Tongue (tissue), 2 donors: ENCODE data around the gene MYCBP2. TPM values are rescaled to one million over a fixed set of nuclear protein-coding genes. Genes with fewer than 3 reads are reported as not detected.
"Not testable (repeated sequence)": the region's sequence is repeated elsewhere in the genome, so short reads cannot be mapped to it uniquely, and the experiment has no call there.

Experiments used
- DNase-seq: peaks from one replicate; pipeline ENCODE4 v3.0.0-alpha.2; 2015
- total RNA-seq: library from RNA; depleted of rRNA; stranded (reverse); fragments of >200 nt; gene quantifications from one replicate; pipeline ENCODE4 v1.2.3, GENCODE V29; 2014

Gene MYCBP2
- total RNA-seq, 1 donor from 2014 or later: 128 TPM

DNA sequence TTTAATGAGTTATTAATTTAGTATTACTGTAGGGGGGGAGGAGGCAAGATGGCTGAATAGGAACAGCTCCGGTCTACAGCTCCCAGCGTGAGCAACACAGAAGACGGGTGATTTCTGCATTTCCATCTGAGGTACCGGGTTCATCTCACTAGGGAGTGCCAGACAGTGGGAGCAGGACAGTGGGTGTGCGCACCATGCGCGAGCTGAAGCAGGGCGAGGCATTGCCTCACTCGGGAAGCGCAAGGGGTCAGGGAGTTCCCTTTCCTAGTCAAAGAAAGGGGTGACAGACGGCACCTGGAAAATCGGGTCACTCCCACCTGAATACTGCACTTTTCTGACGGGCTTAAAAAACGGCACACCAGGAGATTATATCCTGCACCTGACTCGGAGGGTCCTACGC is 127.9 kb downstream of the MYCBP2 start:
- DNase-seq: not testable (repeated sequence)

DNA sequence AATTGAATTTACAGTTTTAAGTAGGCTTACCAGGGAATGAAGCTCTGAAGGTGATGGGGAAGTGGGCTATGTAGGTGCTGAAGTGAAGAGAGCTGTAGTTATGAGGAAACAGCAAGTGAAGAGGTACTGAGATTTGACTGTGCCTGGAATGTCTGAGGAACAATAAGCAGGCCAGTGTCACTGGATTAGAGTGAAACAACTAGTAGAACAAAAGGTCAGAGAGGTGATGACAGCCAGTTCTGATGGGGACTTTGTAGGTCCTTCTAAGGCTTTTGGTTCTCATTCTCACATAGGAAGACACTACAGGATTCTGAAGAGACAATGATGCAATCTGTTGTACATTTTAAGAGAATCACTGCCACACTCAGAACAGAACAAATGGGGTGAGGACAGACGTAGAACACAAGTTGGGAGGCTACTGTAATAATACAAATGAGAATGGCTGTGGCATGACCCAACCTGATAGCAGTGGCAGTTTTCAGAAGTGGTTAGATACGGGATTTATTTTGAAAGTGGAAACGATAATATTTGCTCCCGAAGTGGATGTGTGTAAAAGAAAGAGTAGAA is 130.8 kb downstream of the MYCBP2 start:
- no peak for DNase-seq

DNA sequence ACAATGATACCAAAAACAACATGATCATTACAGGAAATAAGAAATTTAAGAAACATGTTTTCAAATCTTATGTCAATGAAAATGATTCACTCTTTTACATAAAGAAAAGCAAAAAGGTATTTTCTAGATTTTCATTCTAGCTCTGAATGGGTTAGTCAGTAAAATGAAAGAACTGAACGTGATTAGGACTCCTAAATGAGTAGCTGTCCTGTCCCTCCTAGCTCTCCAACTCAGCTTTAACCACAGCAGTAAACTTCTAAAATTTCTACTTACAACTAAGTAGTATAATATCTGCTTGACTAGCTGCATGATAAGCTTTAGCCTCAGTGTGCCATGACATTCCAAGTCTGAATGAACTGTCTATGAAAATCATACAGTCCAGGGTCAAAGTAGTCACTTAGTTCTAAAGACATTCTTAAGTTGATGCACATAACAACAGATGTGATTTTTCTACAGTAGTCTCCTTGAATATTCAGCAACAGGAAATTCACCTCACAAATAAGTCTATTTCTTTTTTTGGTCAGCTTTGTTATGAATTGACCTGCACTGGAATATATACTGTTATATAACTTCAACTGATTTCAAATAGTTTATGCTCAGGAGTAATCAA is 136.4 kb downstream of the MYCBP2 start:
- no peak for DNase-seq

DNA sequence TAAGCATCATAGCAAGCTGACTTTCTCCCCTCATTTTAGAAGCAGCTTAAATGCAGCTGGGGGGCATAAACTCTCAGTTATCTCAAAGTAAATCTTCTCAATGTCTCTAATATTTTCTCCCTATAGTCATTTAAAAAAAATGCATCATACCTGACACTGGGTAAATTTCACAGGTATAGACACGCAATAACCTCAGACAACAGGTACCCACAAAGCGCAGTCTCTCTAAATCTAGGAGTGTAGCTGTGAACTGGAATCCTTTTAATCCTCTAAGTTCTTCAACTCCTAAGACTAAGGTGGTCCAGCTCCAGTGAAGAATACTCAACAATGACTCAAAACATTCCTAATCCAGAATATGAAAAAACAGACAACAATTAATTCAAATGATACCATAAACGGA is 141.2 kb downstream of the MYCBP2 start:
- DNase-seq: peak; percentile 5

DNA sequence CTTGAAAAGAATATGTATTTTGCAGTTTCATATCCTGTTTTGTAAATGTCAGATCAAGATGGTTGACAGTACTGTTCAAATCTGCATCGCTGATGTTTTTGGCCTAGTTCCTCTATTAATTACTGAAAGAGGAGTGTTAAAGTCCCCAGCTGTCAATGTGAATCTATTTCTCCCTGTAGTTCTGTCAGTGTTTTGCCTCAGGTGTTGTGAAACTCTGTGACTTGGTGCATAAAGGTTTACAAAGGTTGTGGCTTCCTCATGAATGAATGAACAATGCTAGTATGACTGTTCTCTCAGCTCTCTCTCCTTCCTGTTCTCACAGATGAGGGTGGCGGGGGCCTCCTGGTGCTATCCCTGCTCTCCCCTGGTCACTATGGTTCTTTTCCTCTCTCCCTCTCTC is 142.4 kb downstream of the MYCBP2 start:
- no peak for DNase-seq

DNA sequence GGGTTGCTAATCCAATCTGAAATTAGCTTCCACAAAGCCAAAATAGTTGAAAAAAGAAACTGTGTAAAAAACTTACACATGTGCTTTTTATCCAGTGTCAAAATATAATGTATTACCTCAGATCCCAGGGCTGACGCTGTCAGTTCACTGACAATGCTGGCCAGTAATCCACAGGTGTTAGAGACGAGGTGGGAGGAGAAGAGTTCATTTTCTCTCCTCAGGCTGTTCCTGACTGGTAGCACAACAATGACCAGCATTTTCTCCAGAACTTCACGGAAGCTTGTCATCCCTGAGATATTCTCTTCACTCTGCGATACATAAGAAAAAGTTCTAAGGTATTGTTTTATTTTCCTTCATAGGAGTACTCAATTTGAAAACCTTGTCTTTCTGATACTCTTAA is 146.9 kb downstream of the MYCBP2 start:
- DNase-seq: no peak

DNA sequence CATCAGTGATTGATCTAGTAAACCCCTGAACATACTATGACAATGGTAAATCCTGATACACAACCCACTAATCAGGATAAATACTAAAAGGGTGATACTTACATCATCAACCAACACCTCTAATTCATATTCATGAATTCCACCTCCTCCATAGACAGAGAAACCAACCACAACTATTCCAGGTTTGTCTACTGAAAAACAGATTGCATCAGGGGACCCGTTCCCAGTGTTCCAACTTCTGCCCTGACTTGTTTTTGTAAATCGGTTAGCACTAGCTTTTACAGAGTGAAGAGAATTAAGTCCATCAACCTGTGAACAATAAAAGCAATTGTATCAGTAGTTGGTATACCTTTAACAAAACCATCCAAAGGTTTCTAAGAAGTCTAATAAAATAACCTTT is 149.2 kb downstream of the MYCBP2 start:
- no peak for DNase-seq

DNA sequence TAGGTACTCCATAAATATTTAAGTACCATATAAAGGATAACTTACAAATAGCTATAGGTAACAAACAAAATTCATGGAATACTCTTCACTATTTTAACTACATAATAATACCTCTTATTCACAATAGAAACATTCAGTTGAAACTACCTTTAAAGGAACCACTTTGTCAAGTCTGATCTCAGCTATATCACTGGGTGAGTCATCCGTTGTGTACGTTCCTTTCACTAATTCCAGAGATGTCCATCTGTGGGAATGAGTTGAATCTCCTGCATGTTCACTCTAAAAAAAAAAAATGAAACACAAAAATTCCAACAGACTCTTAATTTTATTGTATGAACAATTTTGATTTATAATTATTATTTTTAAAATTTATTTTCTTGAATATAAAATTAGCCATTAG is 150.5 kb downstream of the MYCBP2 start:
- no peak for DNase-seq

DNA sequence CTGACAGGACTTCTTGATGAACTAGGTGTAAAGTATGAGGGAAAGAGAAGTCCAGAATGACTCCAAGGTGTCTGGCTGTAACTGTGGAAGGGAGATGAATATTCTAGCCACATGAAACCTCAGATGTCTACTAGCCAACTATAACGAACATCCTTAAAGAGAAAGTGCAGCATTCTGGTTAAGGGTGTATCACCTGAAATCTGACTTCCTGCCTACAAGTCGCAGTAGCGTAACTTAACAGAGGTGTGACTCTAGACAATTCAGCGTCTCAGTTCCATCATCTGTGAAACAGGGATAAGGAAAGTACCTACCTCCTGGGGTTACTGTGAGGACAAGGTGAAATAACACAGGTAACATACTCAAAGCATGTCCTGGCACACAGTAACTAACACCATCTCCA is 154.2 kb downstream of the MYCBP2 start:
- no peak for DNase-seq

DNA sequence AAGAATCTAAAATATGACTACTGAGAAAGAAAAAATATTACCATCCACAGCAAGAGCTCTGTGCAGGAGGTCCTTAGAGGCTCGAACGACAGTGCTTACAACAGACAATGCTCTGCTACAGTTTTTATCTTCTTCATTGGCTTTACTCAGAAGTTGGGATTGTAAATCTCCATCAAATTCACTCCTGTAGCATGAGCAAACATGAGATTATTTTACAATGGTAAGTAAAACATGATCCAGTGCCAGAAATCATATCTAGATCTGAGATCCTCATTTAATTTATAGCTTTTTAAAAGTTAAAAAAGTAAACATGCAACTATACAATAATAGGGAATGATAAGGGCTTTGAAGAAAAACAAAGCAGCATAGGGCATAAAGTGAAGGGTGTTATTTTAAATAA is 155.4 kb downstream of the MYCBP2 start:
- no peak for DNase-seq

DNA sequence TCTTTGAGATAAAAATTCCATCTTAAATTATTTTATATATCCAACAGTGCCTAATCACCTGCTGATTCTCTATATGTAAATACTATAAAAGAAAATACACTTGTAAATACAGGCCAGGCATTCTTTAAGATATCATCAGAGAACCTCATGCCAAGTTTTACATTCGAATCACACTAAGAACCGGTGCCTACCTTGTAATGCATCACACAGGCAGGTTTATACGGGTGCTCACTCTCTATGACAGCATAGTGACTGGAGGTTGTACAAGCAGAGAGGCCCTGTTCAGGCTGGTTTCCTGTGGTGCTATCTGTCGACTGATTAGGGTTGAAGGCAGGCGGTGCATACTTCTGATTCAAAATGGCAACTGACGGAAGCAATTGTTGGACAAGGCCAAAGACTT is 158.7 kb downstream of the MYCBP2 start:
- DNase-seq: no peak

DNA sequence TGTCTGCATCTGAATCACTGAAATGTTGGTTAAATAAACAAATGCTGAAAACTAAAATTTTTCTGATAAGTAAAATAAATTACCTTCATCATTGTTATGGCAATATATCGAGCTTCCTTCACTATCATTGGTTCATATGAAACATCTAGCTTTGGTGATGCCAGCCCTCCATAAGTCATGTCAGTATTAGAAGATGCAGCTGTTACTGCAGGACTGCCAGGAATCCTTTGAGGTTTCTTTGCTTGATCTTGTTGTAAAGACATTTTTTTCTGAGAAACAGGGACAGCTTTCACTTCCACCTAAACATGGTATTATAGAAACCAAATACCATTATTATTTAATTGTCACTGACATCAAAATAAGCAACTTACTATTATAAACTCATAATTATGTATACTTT is 176.2 kb downstream of the MYCBP2 start:
- peak; percentile 16 for DNase-seq

DNA sequence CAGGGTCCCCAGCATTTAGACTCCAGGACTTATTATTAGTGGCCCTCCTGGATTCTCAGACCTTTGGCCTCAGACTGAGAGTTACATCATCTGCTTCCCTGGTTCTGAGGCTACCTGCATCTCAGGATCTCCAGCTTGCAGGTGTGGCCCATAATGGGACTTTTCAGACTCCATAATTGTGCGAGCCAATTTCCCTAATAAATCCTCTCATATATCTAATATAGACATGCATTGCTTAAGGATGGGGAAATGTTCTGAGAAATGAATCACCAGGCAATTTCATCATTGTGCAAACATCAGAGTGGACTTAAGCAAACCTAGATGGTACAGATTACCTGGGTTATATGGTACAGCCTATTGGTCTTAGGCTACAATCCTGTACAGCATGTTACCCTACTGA is 183.5 kb downstream of the MYCBP2 start:
- DNase-seq: no peak

DNA sequence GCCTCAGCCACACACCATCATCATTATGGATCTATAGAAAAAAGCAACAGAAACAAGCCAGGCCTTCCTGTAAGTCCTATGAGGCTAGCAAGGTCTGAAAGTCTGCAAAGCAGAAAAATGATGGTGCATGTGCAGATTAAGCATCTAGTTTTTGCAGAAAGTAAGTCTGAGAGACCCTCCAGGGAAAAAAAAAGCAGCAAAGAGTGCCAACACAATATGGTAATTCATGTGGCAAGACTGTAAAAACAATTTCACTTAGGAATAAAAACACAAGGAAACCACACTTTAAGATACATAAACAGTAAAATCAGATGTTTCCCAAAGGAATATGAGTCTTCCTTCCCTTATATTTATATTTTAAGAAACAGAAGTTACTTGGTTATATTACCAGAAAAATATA is 187.6 kb downstream of the MYCBP2 start:
- DNase-seq: peak; percentile 23

DNA sequence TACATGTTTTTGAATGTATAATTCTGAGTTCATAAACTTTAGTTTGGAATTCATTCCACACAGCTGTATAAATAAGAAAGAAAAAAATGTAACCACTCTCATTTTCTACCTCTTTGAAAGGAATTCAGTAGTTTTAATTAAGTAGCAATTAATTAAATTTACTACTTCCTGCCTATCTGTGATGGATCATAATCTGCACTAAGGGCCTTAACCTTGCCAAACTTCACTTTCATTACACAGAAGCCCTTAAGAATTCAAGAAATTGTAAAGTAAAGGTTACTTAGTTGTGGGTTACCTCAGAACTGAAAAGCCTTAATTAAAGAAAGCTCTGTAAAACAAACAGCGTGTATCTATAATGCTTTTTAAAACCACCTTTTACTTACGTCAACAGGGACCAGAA is 188.1 kb downstream of the MYCBP2 start:
- DNase-seq: no peak

DNA sequence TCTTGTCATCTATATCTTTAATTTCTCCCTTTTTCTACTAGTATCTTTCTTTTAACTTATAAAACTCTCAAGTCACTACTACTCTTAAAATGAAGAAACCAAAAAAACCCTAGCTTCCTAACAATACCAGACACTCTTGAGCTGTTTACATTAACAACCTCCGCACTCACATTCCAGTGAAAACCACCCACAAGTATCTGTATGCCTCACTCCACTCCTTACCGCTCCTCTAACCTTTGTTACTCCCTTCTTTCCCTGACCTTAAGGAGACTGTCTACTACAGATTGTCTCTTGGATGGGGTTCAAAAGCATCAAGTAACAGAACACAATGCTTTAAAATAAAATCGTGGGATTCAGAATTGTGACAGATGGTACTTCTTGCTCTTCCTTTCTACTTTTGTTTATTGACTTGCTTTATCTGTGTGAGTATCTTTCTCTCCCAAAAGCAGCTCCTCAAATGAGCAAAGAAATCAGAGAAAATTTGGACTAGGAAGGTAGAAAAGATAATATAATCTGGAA is 189.9 kb downstream of the MYCBP2 start:
- DNase-seq: peak; percentile 4

DNA sequence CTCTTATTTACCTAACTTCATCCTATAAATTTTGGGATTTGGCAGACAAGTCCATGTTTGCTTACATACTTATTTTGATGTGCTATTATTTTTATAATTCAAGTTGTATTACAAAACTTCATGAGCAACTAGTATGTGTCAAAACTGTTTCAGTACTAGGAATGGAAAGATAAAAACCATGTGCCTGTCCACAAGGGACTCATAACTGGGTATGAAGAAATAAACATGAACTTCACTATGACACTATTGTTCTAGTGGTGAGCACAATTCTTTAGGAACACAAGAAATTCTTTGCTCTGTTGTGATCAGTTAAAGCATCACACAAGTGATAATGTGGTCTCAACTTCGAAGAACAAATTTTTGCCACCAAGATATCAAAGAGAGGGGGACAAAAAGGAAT is 202.5 kb downstream of the MYCBP2 start:
- no peak for DNase-seq

DNA sequence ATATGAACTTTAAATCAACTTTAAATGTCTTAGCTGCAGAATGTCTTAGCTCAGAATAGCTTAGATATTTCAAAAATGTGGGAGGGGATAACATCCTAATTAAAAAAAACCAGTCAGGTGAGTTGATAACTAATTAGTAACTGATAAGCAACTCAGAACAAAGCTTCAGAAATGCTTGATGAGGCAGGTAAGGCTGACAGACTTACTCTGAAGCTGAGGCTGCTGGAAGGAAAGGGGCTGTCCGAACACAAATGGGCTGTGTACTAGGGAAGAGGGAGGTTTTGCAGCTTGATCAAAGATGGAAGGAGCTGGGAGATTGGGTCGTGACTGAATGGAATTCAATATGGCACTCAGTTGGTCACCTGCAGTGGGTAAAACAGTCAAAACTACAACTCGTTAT is 208.8 kb downstream of the MYCBP2 start:
- DNase-seq: no peak

DNA sequence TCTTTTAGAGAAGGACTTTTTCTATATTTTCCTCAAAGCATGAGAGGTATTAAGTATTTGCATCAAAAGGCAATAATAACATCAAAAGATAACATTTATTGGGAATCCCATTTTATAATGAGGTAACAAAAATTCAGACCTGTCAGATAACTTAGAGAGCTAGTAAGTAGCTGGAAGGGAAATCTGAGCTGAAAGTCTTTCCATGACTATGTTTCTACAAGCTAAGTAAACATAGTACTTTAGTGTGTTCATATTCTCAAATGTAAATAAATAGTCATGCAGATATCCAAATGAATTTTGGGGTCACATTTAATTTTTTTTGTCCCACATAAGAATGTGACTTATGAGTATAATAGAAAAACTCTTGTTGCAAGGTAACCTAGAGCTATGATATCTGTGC is 212.6 kb downstream of the MYCBP2 start:
- peak; percentile 1 for DNase-seq

DNA sequence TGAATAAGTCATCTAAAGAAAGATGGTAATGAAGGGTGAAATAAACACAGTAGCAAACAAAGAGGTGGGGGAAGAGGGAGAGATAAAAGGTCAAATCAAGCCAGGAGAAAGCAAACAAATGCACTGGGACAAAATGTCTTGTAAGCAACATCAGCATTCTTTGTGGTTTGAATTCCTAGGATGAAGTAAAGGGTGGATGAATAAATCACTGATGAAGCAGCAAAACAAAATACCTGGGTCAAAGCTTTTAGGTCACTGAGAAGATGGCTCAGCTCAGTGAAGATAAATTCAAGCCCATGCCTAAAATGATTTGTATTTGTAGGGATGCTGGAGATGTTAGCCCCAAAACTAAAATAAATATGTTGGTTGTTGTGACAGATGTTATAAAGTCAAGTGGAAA is 213.4 kb downstream of the MYCBP2 start:
- DNase-seq: no peak

DNA sequence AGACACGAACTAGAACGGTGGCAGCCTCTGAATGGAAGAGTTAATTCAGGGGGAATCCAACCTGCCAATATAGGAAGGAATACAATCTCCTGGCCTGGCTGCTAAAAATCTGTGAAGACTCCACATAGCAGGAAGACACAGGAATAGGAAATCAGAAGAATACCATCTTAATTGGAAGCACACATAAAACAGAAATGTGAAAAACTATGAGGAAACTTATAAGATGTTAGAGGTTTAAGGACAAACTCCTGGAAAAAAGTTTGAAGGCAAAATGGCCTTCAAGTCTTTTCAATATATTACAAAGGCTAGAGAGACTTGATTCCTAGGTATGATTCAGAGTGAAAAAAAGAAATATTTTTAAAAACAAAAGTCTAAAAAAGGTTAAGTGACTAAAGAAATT is 221.8 kb downstream of the MYCBP2 start:
- no peak for DNase-seq

DNA sequence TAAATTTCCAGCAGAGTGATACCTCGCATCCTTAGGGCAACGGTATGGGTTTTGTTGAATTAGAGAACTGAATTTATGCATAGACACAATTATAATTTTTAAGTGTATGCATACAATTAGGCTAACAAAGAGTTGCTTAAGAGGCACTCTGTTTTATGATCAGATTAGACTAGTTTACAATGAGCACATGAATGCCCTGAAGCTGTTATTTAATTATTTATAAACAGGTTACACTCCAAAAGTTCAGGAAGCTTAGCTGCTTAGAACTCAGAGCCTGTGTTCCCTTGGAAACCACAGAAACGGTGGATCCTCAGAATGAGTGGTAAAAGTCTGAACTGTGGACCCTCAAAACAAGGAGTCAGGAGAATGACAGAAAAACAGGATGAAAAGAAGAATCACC is 227.5 kb downstream of the MYCBP2 start:
- no peak for DNase-seq

DNA sequence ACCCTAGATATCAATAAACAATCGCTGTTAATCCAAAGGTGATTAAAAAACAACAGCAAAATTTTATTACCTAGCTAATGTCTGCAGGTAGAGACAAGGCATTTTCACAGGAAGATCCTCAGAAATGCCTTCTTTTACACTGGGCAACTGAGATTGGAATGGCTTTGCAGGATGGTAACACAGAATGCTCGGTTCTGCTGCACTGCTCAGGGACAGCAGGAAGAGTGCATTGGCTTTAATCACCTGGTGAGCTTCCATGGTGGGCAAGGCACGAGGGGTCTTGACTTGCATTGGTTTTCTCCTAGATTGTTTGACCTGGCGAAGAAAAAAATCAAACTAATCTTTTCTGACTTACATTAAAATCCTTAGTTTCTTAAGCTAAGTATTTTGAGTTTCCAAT is 231.6 kb downstream of the MYCBP2 start:
- DNase-seq: no peak

DNA sequence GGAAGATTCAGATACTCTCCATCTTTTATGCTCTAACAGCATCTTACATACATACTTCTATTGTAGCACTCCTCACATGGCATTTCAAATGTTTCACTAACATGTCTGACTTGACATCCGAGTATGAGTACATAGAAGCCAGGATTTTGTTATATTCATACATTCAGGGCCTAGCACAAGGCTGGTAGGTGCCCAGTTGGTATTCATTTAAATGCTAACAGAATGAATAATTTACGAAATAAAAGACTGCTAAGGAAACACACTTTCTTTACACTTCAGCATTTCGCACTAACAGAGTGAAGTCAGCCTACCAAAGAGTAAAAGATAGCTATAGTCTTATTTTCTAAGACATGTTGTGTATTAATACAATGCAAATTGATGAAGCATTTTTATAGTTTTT is 232.1 kb downstream of the MYCBP2 start:
- DNase-seq: no peak

DNA sequence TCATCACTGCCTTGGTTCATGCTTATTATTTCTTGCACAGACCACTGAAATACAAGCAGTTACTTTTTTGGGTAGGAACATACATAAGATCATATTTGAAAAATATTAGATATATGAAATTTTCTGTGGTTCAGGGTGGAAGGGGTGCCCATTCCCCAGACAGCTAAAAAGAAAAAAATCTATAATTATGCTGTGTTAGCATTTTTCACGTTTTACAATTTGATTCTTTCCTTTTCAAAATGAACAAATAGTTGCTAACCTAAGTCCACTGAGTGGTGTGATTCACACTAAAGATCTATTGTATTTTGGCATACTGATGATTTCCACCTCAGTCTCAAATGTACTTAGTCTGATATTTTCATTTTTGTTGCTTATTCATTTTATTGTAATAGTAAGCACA is 233.2 kb downstream of the MYCBP2 start:
- DNase-seq: no peak
